HuH-7.5 (cell line): Measurements from ENCODE around the gene EPHA1.

ENCODE experiments used
- DNase-seq: peaks from one replicate; pipeline ENCODE4 v3.0.0; 2011; ENCODE audit warnings: low spot score

Gene EPHA1

GRCh38 chr7:143345428-143345900 is 63.2 kb downstream of the EPHA1 start:
- DNase-seq, result no peak

- no peak for DNase-seq
These were observed 65.1 kb downstream of the EPHA1 start for GRCh38 chr7:143343596-143343995.

- DNase-seq, result no peak
These were observed 66.8 kb downstream of the EPHA1 start for GRCh38 chr7:143341842-143342241.
